NCI-H82 (cell line): Measurements from ENCODE around the gene MAX.
"Not testable (repeated sequence)": the region's sequence is repeated elsewhere in the genome, so short reads cannot be mapped to it uniquely, and the experiment has no call there.

Experiments used
- DNase-seq: peaks from one replicate; lab custom pipeline; 2025; lab: John Stamatoyannopoulos, UW

Gene MAX

GRCh38 chr14:65038966-65039365 is 63.4 kb downstream of the MAX start:
- DNase-seq = no peak

- no peak for DNase-seq
These were observed 67.3 kb downstream of the MAX start for GRCh38 chr14:65035049-65035448.

GRCh38 chr14:65034021-65034420 is 68.3 kb downstream of the MAX start:
- DNase-seq = no peak

- DNase-seq = no peak
These were observed 69.1 kb downstream of the MAX start for GRCh38 chr14:65033181-65033580.

GRCh38 chr14:65032319-65032718 is 70.0 kb downstream of the MAX start:
- DNase-seq = no peak

- DNase-seq = not testable (repeated sequence)
These were observed 71.0 kb downstream of the MAX start for GRCh38 chr14:65031321-65031720.

- no peak for DNase-seq
These were observed 73.4 kb downstream of the MAX start for GRCh38 chr14:65028937-65029336.

GRCh38 chr14:65027127-65027799 is 75.1 kb downstream of the MAX start:
- DNase-seq = no peak

GRCh38 chr14:65026526-65026925 is 75.8 kb downstream of the MAX start:
- no peak for DNase-seq

- no peak for DNase-seq
These were observed 76.5 kb downstream of the MAX start for GRCh38 chr14:65025818-65026217.
